Bronchial epithelial cell (primary cell): Measurements from ENCODE around the gene RASSF3. TPM values are rescaled to one million over a fixed set of nuclear protein-coding genes. Genes with fewer than 3 reads are reported as not detected.

Source experiments
- DNase-seq: peaks from one replicate; pipeline ENCODE4 v3.0.0-alpha.2; 2010; ENCODE audit warnings: low read depth
- FAIRE-seq: peaks from 2 replicates; lab custom pipeline; 2011; peaks lifted over from hg19 to GRCh38; lab: Jason Lieb, UNC
- H3K27me3 ChIP-seq: 2 replicates; pipeline ENCODE4 v1.5.1; 2011; ENCODE audit warnings: low read length; ENCODE audit not compliant: control insufficient read depth, insufficient read depth
- H3K36me3 ChIP-seq: 2 replicates; pipeline ENCODE4 v1.5.1; 2011; ENCODE audit warnings: low read length; ENCODE audit not compliant: control insufficient read depth, insufficient read depth
- H3K4me3 ChIP-seq: 2 replicates; pipeline ENCODE4 v1.5.1; 2011; ENCODE audit warnings: mild to moderate bottlenecking, low read depth, low read length, control low read depth
- CTCF ChIP-seq: IDR thresholded peaks from 2 replicates; pipeline ENCODE4 v1.5.1; 2011; ENCODE audit warnings: mild to moderate bottlenecking, moderate library complexity, low read length, control low read depth, inconsistent platforms; ENCODE audit not compliant: insufficient read depth, severe bottlenecking
- total RNA-seq: library from RNA; depleted of rRNA; stranded (reverse); fragments of >200 nt; gene quantifications from 2 replicates; pipeline ENCODE4 v1.2.1, GENCODE V29; 2014

The RASSF3 gene
- total RNA-seq, 1 donor from 2014 or later: 9.7 TPM

DNA sequence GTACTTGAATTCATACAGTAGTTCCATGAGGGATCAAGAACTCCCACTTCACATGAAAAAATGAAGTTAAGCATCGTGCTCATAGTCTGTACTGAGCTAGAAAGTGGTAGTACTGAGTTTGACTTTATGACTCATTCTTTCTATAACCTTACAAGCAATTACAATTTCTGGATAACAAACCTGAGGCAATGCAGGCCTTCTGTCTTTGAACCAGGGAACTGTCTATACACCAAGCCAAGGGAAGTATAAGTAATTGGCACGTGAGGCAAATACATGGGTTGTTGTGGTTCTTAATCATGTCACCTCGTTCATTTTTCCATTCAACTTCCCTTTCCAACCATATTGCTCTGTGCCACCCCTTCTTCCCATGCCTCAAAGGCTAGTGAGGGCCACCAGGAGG lies 132.1 kb downstream of the RASSF3 start:
- H3K36me3 ChIP-seq: peaks cover 7% of the 10 kb centered on the region
- DNase-seq (no peak), FAIRE-seq (no peak)
- no peak for TF ChIP-seq CTCF
- H3K4me3 ChIP-seq: no peak overlapping the region
- H3K27me3 ChIP-seq: no peaks in the 10 kb centered on the region

DNA sequence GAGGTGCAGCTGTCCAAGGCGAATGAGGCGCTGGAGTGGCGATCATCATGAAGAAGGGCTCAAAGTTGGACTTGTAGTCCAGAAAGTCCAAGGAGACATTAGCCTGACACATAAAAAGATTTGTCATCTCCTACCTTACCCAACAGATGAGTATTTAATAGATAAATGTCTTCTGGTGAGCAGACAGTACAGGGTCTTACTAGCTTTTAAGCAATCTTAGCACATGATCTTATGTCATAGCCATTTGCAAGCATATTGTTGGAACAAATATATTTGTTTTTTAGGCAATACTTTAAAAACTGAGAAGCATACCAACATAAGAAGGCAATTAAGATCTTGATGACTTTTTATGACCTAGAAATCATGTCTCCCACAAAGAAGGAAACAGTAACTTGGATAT lies 132.9 kb downstream of the RASSF3 start:
- H3K4me3 ChIP-seq: no peak overlapping the region
- no peak for TF ChIP-seq CTCF
- no peak for DNase-seq
- no peak for FAIRE-seq
- no peaks in the 10 kb centered on the region for H3K27me3 ChIP-seq
- peaks cover 7% of the 10 kb centered on the region for H3K36me3 ChIP-seq

GRCh38 chr12:64744422-64745258 lies 134.3 kb downstream of the RASSF3 start:
- Histone ChIP-seq H3K4me3 (no peak overlapping the region), H3K27me3 (no peaks in the 10 kb centered on the region), H3K36me3 (peaks cover 7% of the 10 kb centered on the region)
- FAIRE-seq (no peak), DNase-seq (peak; percentile 50)
- TF ChIP-seq CTCF: no peak

- no peak overlapping the region for H3K4me3 ChIP-seq
- FAIRE-seq (no peak), DNase-seq (no peak)
- H3K27me3 ChIP-seq: no peaks in the 10 kb centered on the region
- peaks cover 8% of the 10 kb centered on the region for H3K36me3 ChIP-seq
- TF ChIP-seq CTCF: no peak
Measured at GRCh38 chr12:64745259-64745807, 135.0 kb downstream of the RASSF3 start.

DNA sequence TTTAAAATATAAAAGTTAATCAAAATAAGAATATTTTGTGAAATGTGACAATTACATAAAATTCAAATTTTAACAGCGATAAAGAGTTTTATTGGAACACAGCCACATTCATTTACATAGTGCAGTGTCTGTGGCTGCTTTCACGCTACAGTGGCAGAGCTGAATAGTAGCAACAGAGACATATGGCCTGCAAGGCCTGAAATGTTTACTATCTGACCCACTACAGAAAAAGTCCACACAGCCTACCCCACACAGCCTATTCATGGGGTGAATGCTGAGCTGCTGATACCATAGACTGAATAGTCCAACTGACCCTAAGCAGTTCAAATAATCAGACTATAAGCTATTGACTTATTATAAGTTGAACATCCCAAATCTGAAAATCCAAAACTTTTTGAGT lies 135.7 kb downstream of the RASSF3 start:
- Histone ChIP-seq H3K4me3 (no peak overlapping the region), H3K36me3 (peaks cover 9% of the 10 kb centered on the region), H3K27me3 (no peaks in the 10 kb centered on the region)
- no peak for TF ChIP-seq CTCF
- FAIRE-seq (no peak), DNase-seq (no peak)
